SK-N-SH (cell line): ENCODE data around the gene SYT11.

Experiments used
- CHD2 ChIP-seq: fragments of 150-350 bp; IDR thresholded peaks from 2 replicates; pipeline ENCODE4 v1.6.1; 2018; ENCODE audit warnings: low read length; ENCODE audit not compliant: partially characterized antibody
- ELF1 ChIP-seq: IDR thresholded peaks from 2 replicates; pipeline ENCODE4 v1.4.0; 2012
- FOXM1 ChIP-seq: IDR thresholded peaks from 2 replicates; pipeline ENCODE4 v1.4.0; 2012; ENCODE audit warnings: low read depth, mild to moderate bottlenecking
- JUND ChIP-seq: IDR thresholded peaks from 2 replicates; pipeline ENCODE4 v1.4.0; 2012
- POLR2AphosphoS5 ChIP-seq: IDR thresholded peaks from 2 replicates; pipeline ENCODE4 v1.6.1; 2012; ENCODE audit warnings: low read depth, low read length
- TCF12 ChIP-seq: IDR thresholded peaks from 2 replicates; pipeline ENCODE4 v1.4.0; 2012
- YY1 ChIP-seq: IDR thresholded peaks from 2 replicates; pipeline ENCODE4 v1.4.0; 2012; ENCODE audit warnings: low read depth, mild to moderate bottlenecking
- TF ChIP-seq, protein P1 (sequence below): IDR thresholded peaks from 2 replicates; pipeline ENCODE4 v1.4.0; 2012; ENCODE audit warnings: low read depth
- TF ChIP-seq, protein P2 (sequence below): IDR thresholded peaks from 2 replicates; pipeline ENCODE4 v1.6.1; 2012; ENCODE audit warnings: mild to moderate bottlenecking, low read depth, low read length, moderate library complexity
- TF ChIP-seq, protein P3 (sequence below): fragments of 200-600 bp; sonication (generic); IDR thresholded peaks from 2 replicates; pipeline ENCODE4 v1.6.1; 2017; ENCODE audit warnings: antibody characterized with exemption, mild to moderate bottlenecking, moderate library complexity
- TF ChIP-seq, protein P4 (sequence below): fragments of 150-350 bp; IDR thresholded peaks from 2 replicates; pipeline ENCODE4 v1.6.1; 2017; ENCODE audit warnings: antibody characterized with exemption, low read length, low read depth, borderline replicate concordance

DNA sequence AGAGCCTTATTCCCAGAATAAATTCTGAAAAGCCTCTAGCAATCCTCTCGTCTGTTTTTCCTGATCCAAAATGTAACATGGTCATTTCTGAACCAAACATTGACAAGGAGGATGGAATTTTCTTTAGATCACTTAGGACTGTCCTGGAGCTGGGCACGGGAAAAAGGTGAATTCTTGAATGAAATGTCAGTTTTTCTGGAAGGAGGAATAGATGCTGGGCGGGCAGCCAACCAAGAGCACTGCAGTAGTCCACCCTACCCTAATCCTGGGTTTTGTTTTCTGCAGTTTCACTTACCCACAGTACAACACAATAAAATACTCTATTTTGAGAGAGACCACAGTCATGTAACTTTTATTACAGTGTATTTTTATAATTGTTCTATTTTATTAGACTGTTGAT lies 30.9 kb downstream of the SYT11 start:
- TF ChIP-seq, protein P1, sequence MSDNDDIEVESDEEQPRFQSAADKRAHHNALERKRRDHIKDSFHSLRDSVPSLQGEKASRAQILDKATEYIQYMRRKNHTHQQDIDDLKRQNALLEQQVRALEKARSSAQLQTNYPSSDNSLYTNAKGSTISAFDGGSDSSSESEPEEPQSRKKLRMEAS, result no peak
- TF ChIP-seq JUND, result no peak
- TF ChIP-seq, protein P2, sequence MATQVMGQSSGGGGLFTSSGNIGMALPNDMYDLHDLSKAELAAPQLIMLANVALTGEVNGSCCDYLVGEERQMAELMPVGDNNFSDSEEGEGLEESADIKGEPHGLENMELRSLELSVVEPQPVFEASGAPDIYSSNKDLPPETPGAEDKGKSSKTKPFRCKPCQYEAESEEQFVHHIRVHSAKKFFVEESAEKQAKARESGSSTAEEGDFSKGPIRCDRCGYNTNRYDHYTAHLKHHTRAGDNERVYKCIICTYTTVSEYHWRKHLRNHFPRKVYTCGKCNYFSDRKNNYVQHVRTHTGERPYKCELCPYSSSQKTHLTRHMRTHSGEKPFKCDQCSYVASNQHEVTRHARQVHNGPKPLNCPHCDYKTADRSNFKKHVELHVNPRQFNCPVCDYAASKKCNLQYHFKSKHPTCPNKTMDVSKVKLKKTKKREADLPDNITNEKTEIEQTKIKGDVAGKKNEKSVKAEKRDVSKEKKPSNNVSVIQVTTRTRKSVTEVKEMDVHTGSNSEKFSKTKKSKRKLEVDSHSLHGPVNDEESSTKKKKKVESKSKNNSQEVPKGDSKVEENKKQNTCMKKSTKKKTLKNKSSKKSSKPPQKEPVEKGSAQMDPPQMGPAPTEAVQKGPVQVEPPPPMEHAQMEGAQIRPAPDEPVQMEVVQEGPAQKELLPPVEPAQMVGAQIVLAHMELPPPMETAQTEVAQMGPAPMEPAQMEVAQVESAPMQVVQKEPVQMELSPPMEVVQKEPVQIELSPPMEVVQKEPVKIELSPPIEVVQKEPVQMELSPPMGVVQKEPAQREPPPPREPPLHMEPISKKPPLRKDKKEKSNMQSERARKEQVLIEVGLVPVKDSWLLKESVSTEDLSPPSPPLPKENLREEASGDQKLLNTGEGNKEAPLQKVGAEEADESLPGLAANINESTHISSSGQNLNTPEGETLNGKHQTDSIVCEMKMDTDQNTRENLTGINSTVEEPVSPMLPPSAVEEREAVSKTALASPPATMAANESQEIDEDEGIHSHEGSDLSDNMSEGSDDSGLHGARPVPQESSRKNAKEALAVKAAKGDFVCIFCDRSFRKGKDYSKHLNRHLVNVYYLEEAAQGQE, result no peak
- TF ChIP-seq, protein P3, sequence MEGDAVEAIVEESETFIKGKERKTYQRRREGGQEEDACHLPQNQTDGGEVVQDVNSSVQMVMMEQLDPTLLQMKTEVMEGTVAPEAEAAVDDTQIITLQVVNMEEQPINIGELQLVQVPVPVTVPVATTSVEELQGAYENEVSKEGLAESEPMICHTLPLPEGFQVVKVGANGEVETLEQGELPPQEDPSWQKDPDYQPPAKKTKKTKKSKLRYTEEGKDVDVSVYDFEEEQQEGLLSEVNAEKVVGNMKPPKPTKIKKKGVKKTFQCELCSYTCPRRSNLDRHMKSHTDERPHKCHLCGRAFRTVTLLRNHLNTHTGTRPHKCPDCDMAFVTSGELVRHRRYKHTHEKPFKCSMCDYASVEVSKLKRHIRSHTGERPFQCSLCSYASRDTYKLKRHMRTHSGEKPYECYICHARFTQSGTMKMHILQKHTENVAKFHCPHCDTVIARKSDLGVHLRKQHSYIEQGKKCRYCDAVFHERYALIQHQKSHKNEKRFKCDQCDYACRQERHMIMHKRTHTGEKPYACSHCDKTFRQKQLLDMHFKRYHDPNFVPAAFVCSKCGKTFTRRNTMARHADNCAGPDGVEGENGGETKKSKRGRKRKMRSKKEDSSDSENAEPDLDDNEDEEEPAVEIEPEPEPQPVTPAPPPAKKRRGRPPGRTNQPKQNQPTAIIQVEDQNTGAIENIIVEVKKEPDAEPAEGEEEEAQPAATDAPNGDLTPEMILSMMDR, result no peak
- no peak for TF ChIP-seq POLR2AphosphoS5
- no peak for TF ChIP-seq TCF12
- TF ChIP-seq CHD2, result no peak
- no peak for TF ChIP-seq FOXM1
- TF ChIP-seq YY1, result no peak
- TF ChIP-seq, protein P4, sequence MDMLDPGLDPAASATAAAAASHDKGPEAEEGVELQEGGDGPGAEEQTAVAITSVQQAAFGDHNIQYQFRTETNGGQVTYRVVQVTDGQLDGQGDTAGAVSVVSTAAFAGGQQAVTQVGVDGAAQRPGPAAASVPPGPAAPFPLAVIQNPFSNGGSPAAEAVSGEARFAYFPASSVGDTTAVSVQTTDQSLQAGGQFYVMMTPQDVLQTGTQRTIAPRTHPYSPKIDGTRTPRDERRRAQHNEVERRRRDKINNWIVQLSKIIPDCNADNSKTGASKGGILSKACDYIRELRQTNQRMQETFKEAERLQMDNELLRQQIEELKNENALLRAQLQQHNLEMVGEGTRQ, result no peak
- TF ChIP-seq ELF1, result no peak
